IMR-90 (cell line): ENCODE results near the gene ATP5ME. TPM values are rescaled to one million over a fixed set of nuclear protein-coding genes. Genes with fewer than 3 reads are reported as not detected.

Experiments
- ATAC-seq: fragments of 200-7000 bp; cut with Tn5 transposase; 2 replicates; pipeline ENCODE4 v1.9.1; 2020; ENCODE audit warnings: low read depth, mild to moderate bottlenecking, moderate library complexity
- BruUV-seq: library from RNA; stranded (reverse); fragments of 400-500 nt; replicated peaks from 2 replicates; lab custom pipeline; 2021; lab: Mats Ljungman, UMichigan
- CTCF ChIA-PET: fragments of 300-600 bp; formaldehyde crosslinking; extraction: SDS; loops from one replicate; lab custom pipeline; 2021; ENCODE audit warnings: antibody characterized with exemption; lab: Yijun Ruan, JAX
- POLR2A ChIA-PET: fragments of 300-600 bp; sonication (Branson Sonifier 250); formaldehyde crosslinking; loops from one replicate; lab custom pipeline; 2022; ENCODE audit warnings: antibody characterized with exemption; ENCODE audit not compliant: unreplicated experiment; lab: Charles Lee
- DNase-seq: peaks from one replicate; pipeline ENCODE4 v3.0.0; 2013
- H2AFZ ChIP-seq: replicated peaks from 2 replicates; pipeline ENCODE3; 2013; ENCODE audit warnings: low read length, mild to moderate bottlenecking; ENCODE audit not compliant: poor library complexity
- H2AK5ac ChIP-seq: 2 replicates; pipeline ENCODE4 v1.6.1; 2013; ENCODE audit warnings: low read depth, low read length, inconsistent platforms
- H2AK9ac ChIP-seq: replicated peaks from 2 replicates; pipeline ENCODE3; 2013; ENCODE audit warnings: mild to moderate bottlenecking, low read depth, low read length, moderate library complexity; ENCODE audit not compliant: poor library complexity
- H2BK120ac ChIP-seq: 2 replicates; pipeline ENCODE4 v1.6.1; 2013; ENCODE audit warnings: low read depth, low read length, inconsistent platforms
- H2BK15ac ChIP-seq: 3 replicates; pipeline ENCODE4 v1.6.1; 2013; ENCODE audit warnings: low read depth, low read length, inconsistent platforms
- H2BK20ac ChIP-seq: 2 replicates; pipeline ENCODE4 v1.6.1; 2013; ENCODE audit warnings: low read depth, mild to moderate bottlenecking, inconsistent platforms, low read length, moderate library complexity
- H2BK5ac ChIP-seq: 2 replicates; pipeline ENCODE4 v1.6.1; 2013; ENCODE audit warnings: mild to moderate bottlenecking, low read depth, low read length, inconsistent platforms; ENCODE audit not compliant: poor library complexity, severe bottlenecking
- H3K14ac ChIP-seq: replicated peaks from 2 replicates; pipeline ENCODE4 v1.6.1; 2013; ENCODE audit warnings: low read depth, low read length, inconsistent platforms
- H3K18ac ChIP-seq: 2 replicates; pipeline ENCODE4 v1.6.1; 2013; ENCODE audit warnings: low read depth, low read length, control low read depth
- H3K23ac ChIP-seq: 2 replicates; pipeline ENCODE4 v1.6.1; 2013; ENCODE audit warnings: low read depth, low read length, inconsistent platforms
- H3K27ac ChIP-seq: 2 replicates; pipeline ENCODE4 v1.5.1; 2013; ENCODE audit warnings: mild to moderate bottlenecking, control low read depth, low read length; ENCODE audit not compliant: insufficient read depth
- H3K27me3 ChIP-seq: 2 replicates; pipeline ENCODE4 v1.6.1; 2013; ENCODE audit warnings: low read length; ENCODE audit not compliant: control insufficient read depth, insufficient read depth
- H3K36me3 ChIP-seq: 2 replicates; pipeline ENCODE4 v1.6.1; 2013; ENCODE audit warnings: low read length, mixed read lengths; ENCODE audit not compliant: control insufficient read depth, insufficient read depth
- H3K4ac ChIP-seq: 2 replicates; pipeline ENCODE4 v1.6.1; 2013; ENCODE audit warnings: low read depth, low read length, inconsistent platforms
- H3K4me1 ChIP-seq: 2 replicates; pipeline ENCODE4 v1.6.1; 2013; ENCODE audit warnings: low read length, mixed read lengths; ENCODE audit not compliant: control insufficient read depth, insufficient read depth
- H3K4me2 ChIP-seq: 2 replicates; pipeline ENCODE4 v1.6.1; 2013; ENCODE audit warnings: low read depth, mild to moderate bottlenecking, control low read depth, low read length, moderate library complexity
- H3K4me3 ChIP-seq: 2 replicates; pipeline ENCODE4 v1.5.1; 2013; ENCODE audit warnings: low read depth, mild to moderate bottlenecking, control low read depth, low read length, moderate library complexity; ENCODE audit not compliant: insufficient read depth
- H3K56ac ChIP-seq: 2 replicates; pipeline ENCODE4 v1.6.1; 2013; ENCODE audit warnings: low read length, inconsistent platforms; ENCODE audit not compliant: insufficient read depth; ENCODE audit errors: extremely low read depth
- H3K79me1 ChIP-seq, 2 experiments: 2 replicates each; pipeline ENCODE4 v1.6.1; 2013; ENCODE audit warnings: low read length in 2 of 2, inconsistent platforms in 1 of 2, low read depth in 1 of 2
- H3K9ac ChIP-seq: 2 replicates; pipeline ENCODE4 v1.6.1; 2013; ENCODE audit warnings: low read depth, low read length, control low read depth
- H3K9me1 ChIP-seq: 2 replicates; pipeline ENCODE4 v1.6.1; 2013; ENCODE audit warnings: low read length, inconsistent platforms; ENCODE audit not compliant: insufficient read depth
- H3K9me3 ChIP-seq: 2 replicates; pipeline ENCODE4 v1.6.1; 2013; ENCODE audit warnings: low read length; ENCODE audit not compliant: control insufficient read depth, insufficient read depth
- H4K20me1 ChIP-seq: 2 replicates; pipeline ENCODE4 v1.6.1; 2013; ENCODE audit warnings: low read length, inconsistent platforms; ENCODE audit not compliant: insufficient read depth
- H4K5ac ChIP-seq: 2 replicates; pipeline ENCODE4 v1.6.1; 2013; ENCODE audit warnings: mild to moderate bottlenecking, low read depth, low read length, control low read depth
- H4K8ac ChIP-seq, 2 experiments: 2 replicates each; pipeline ENCODE4 v1.6.1; 2013; ENCODE audit warnings: low read depth in 2 of 2, low read length in 2 of 2, control low read depth in 1 of 2, inconsistent platforms in 1 of 2
- H4K91ac ChIP-seq: 2 replicates; pipeline ENCODE4 v1.6.1; 2013; ENCODE audit warnings: low read depth, low read length, inconsistent platforms; ENCODE audit not compliant: insufficient read depth
- BHLHE40 ChIP-seq: fragments of 150-350 bp; IDR thresholded peaks from 2 replicates; pipeline ENCODE4 v1.6.1; 2016; ENCODE audit warnings: mild to moderate bottlenecking, low read depth, low read length
- CEBPB ChIP-seq: IDR thresholded peaks from 2 replicates; pipeline ENCODE4 v1.6.1; 2012; ENCODE audit warnings: low read depth, low read length, improper control_type of control experiment
- CHD1 ChIP-seq: IDR thresholded peaks from 2 replicates; pipeline ENCODE4 v1.6.1; 2012; ENCODE audit warnings: low read depth, low read length, improper control_type of control experiment
- CTCF ChIP-seq: conservative IDR thresholded peaks from 2 replicates; pipeline ENCODE4 v1.5.1; 2012; ENCODE audit warnings: mild to moderate bottlenecking, low read depth, low read length, improper control_type of control experiment
- ELK1 ChIP-seq: fragments of 150-350 bp; IDR thresholded peaks from 2 replicates; pipeline ENCODE4 v1.6.1; 2016; ENCODE audit warnings: low read depth, mild to moderate bottlenecking, low read length, moderate library complexity, borderline replicate concordance
- FOS ChIP-seq: fragments of 150-350 bp; IDR thresholded peaks from 2 replicates; pipeline ENCODE4 v1.6.1; 2016; ENCODE audit warnings: low read depth, low read length
- MAFK ChIP-seq: IDR thresholded peaks from 2 replicates; pipeline ENCODE4 v1.6.1; 2012; ENCODE audit warnings: low read depth, low read length, improper control_type of control experiment
- MAZ ChIP-seq: IDR thresholded peaks from 2 replicates; pipeline ENCODE4 v1.6.1; 2012; ENCODE audit warnings: low read depth, mild to moderate bottlenecking, low read length, improper control_type of control experiment, moderate library complexity, borderline replicate concordance
- NFE2L2 ChIP-seq: fragments of 150-350 bp; IDR thresholded peaks from 2 replicates; pipeline ENCODE4 v1.6.1; 2016; ENCODE audit warnings: low read depth, mild to moderate bottlenecking, low read length
- POLR2A ChIP-seq: IDR thresholded peaks from 2 replicates; pipeline ENCODE4 v1.6.1; 2012; ENCODE audit warnings: mild to moderate bottlenecking, low read depth, low read length
- RAD21 ChIP-seq: IDR thresholded peaks from 2 replicates; pipeline ENCODE4 v1.6.1; 2012; ENCODE audit warnings: low read length, improper control_type of control experiment
- RCOR1 ChIP-seq: IDR thresholded peaks from 2 replicates; pipeline ENCODE4 v1.6.1; 2012; ENCODE audit warnings: mild to moderate bottlenecking, low read length, improper control_type of control experiment; ENCODE audit not compliant: insufficient replicate concordance
- RFX5 ChIP-seq: IDR thresholded peaks from 2 replicates; pipeline ENCODE4 v1.8.0; 2012; ENCODE audit warnings: low read depth, mild to moderate bottlenecking, low read length, moderate library complexity
- SMC3 ChIP-seq: fragments of 150-350 bp; IDR thresholded peaks from 2 replicates; pipeline ENCODE4 v1.6.1; 2016; ENCODE audit warnings: low read depth, mild to moderate bottlenecking, antibody characterized with exemption, low read length, moderate library complexity
- WGBS, 2 experiments: methylation state at CpG; one replicate each; pipeline versions ENCODE4 v1.1.5 to v1.1.7; 2013; ENCODE audit warnings: missing lambda C conversion rate in 2 of 2; ENCODE audit not compliant: insufficient read length in 1 of 2; ENCODE audit errors: extremely low coverage in 2 of 2; 5-methylcytosine and 5-hydroxymethylcytosine counted together
- dilution Hi-C: fragments of 300-500 bp; cut with HindIII; formaldehyde crosslinking; loops from one replicate; pipeline ENCODE4 v1.14.3; 2018; ENCODE audit warnings: low sequenced_read_pairs; ENCODE audit not compliant: unreplicated experiment
- in situ Hi-C: fragments of 300-500 bp; cut with MboI; formaldehyde crosslinking; loops from 3 replicates; pipeline ENCODE4 v1.14.3; 2019; ENCODE audit warnings: low sequenced_read_pairs, inconsistent platforms, mixed read lengths
- intact Hi-C: fragments of 100-400 bp; cut with micrococcal nuclease; formaldehyde crosslinking; loops from 2 replicates; pipeline ENCODE4 v1.10.0; 2022
- polyA plus RNA-seq, 3 experiments: library from polyadenylated mRNA; depleted of rRNA; stranded (reverse); fragments of >200 nt; gene quantifications; 2 replicates each; pipeline ENCODE4 v1.2.3, GENCODE V29; 2012; ENCODE audit warnings: low replicate concordance in 1 of 3
- total RNA-seq: library from RNA; depleted of rRNA; stranded (reverse); fragments of >200 nt; gene quantifications from 2 replicates; pipeline ENCODE4 v1.2.3, GENCODE V29; 2012

ATP5ME gene
- total and polyA plus RNA-seq, 2 of the 4 experiments (the other 2 are of a cell fraction): 39.3 to 603 TPM

- peak overlapping the region; percentile 88 for H2BK5ac ChIP-seq
- in situ Hi-C loops: no loop called here
- TF ChIP-seq RCOR1: no peak
- TF ChIP-seq POLR2A: no peak
- no peak for TF ChIP-seq RAD21
- TF ChIP-seq NFE2L2: no peak
- TF ChIP-seq CEBPB: no peak
- no peak for TF ChIP-seq ELK1
- no peak for TF ChIP-seq SMC3
- TF ChIP-seq CTCF: no peak
- no peak for TF ChIP-seq MAZ
- no peak for TF ChIP-seq CHD1
- TF ChIP-seq RFX5: no peak
- TF ChIP-seq BHLHE40: no peak
- TF ChIP-seq FOS: no peak
- no peak for TF ChIP-seq MAFK
Measured at GRCh38 chr4:675036-675882, 1.2 kb upstream of the ATP5ME start.

More at GRCh38 chr4:675036-675882, 1.2 kb upstream of the ATP5ME start:
- ChIA-PET CTCF (no interaction called here), POLR2A (no interaction called here)
- H3K27me3 ChIP-seq: no peaks in the 10 kb centered on the region
- peaks cover 17% of the 10 kb centered on the region for H3K36me3 ChIP-seq
- H3K9me3 ChIP-seq: no peaks in the 10 kb centered on the region
- peak overlapping the region; percentile 88 for H3K4ac ChIP-seq
- dilution Hi-C loops (no loop called here), intact Hi-C loops (loop anchor here (10.0 kb wide), 1 partner anchor 340 kb away; the partner anchor contains the start of gene ZNF141)
- H3K4me2 ChIP-seq: peak overlapping the region; percentile 85
- peak overlapping the region; percentile 64; the same call in 1 of the 2 replicates for H3K56ac ChIP-seq
- H2AFZ ChIP-seq: peak overlapping the region; percentile 97
- peak overlapping the region; percentile 67; the same call in 1 of the 2 replicates for H3K23ac ChIP-seq
- peak overlapping the region; percentile 70 for H4K91ac ChIP-seq
- peak overlapping the region; percentile 59; the same call in 1 of the 2 replicates for H4K5ac ChIP-seq
- H4K8ac ChIP-seq: peak overlapping the region; percentile 55 to 73; a peak in 3 of 4 replicates
- no peak overlapping the region for H2BK15ac ChIP-seq
- peak overlapping the region; percentile 73 for H3K4me3 ChIP-seq
- H3K9me1 ChIP-seq: peaks cover 7% of the 10 kb centered on the region; the same call in 1 of the 2 replicates
- H3K4me1 ChIP-seq: peaks cover 9% of the 10 kb centered on the region
- no peaks in the 10 kb centered on the region for H4K20me1 ChIP-seq
- H3K18ac ChIP-seq: no peak overlapping the region
- peak; percentile 3 for ATAC-seq
- H3K27ac ChIP-seq: peak overlapping the region; percentile 88
- H3K9ac ChIP-seq: peak overlapping the region; percentile 86
- no peak overlapping the region for H2BK20ac ChIP-seq
- no peak overlapping the region for H2BK120ac ChIP-seq
- H3K14ac ChIP-seq: peak overlapping the region; percentile 86
- H2AK9ac ChIP-seq: peak overlapping the region; percentile 100
- BruUV-seq: no TSS peak
- 65% methylated on average over 14 of the region's 26 CpGs; no CpG with 5 or more reads in 1 of the 2 experiments for WGBS, 2 experiments
- H3K79me1 ChIP-seq: peaks cover 17 to 27% of the 10 kb centered on the region in 2 experiments; a peak in 3 of 4 replicates
- no peak for DNase-seq
- peak overlapping the region; percentile 36; the same call in 1 of the 2 replicates for H2AK5ac ChIP-seq
